ENCODE data around the gene NRARP.
"Not testable (repeated sequence)": the region's sequence is repeated elsewhere in the genome, so short reads cannot be mapped to it uniquely, and the experiment has no call there.

NRARP gene

DNA sequence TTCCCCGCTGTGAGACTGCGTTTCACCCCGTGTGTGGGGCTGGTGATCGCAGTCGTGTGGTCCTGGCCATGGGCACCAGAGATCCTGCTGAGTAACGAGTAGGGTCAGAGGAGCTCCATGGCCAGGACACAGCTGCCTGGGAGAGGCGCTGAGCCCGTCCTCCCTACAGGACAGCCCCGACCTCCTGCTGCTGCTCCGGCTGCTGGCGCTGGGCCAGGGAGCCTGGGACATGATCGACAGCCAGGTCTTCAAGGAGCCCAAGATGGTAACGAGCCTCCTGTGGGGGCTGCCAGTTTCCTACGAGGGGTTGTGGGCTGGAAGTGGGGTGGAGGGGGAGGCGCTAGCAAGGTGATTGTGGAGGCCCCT lies 35.9 kb downstream of the NRARP start:
- no peak for TF ChIP-seq CTCF (conservative IDR thresholded peaks at IDR 0.05; ENCODE audit: low read depth, low read length)
- H3K4me3 ChIP-seq (ENCODE audit: low read depth, low read length), result no peak overlapping the region
- no peak for DNase-seq (ENCODE audit: low read depth)

DNA sequence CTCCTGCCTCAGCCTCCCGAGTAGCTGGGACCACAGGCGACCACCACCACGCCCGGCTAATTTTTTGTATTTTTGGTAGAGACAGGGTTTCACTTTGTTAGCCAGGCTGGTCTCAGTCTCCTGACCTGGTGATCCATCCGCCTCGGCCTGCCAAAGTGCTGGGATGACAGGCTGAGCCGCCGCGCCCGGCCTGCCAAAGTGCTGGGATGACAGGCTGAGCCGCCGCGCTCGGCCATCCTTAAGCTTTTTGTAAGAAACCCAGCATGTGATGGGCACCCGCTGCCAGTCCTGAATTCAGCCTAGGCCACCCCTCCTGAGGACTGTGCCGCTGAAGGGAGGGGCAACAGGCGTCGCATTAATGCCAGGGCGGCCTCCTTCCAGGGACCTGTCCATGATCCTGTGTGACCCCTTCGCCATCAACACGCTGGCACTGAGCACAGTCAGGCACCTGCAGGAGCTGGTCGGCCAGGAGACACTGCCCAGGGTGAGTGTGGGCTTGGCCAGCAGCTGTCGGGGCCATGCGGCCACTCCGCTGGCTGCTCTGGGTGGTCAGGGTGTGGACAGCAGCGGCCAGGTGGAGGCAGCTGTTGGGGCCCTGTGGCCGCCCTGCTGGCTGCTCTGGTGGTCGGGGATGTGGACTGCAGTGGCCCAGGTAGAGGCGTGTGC lies 36.4 kb downstream of the NRARP start:
- H3K4me3 ChIP-seq (ENCODE audit: low read depth, low read length), result no peak overlapping the region
- DNase-seq (ENCODE audit: low read depth), result no peak
- no peak for TF ChIP-seq CTCF (conservative IDR thresholded peaks at IDR 0.05; ENCODE audit: low read depth, low read length)

DNA sequence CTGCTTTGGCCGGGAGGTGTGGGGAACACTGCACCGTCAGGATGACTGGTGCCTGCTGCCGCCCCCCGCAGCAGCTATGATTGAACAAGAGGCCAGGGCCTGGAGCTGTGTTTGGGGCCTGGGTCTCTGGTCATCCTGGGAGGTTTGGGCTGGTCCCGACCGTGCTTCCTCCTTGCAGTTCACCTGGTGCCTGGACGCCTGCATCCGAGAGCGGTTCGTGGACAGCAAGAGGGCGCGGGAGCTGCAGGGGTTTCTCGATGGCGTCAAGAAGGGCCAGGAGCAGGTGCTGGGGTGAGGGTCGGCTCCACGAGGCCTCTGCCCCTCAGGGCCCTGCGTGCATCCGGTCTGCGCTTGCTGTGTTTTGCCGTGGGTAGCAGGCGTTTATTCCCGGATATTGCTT lies 38.0 kb downstream of the NRARP start:
- no peak overlapping the region for H3K4me3 ChIP-seq (ENCODE audit: low read depth, low read length)
- no peak for DNase-seq (ENCODE audit: low read depth)
- no peak for TF ChIP-seq CTCF (conservative IDR thresholded peaks at IDR 0.05; ENCODE audit: low read depth, low read length)

DNA sequence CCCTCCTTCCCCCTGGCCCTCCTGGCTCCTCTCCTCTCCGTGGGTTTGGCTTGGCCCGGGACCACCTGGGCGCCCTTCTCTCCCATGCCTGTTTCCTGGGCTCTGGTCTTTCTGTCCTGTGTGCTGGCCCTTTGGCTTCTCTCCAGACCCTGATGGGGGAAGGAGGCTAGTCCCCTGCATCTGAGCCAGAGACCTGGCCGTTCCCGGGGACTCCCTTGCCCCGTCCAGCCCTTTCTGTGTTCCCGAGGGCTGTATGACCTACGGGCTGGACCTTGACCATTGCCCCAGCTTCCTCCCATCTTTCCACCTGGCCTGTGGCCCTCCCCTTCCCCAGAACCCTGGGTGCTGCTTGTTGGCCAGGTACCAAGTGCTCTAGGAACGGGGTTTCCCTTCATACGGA lies 38.6 kb downstream of the NRARP start:
- no peak overlapping the region for H3K4me3 ChIP-seq (ENCODE audit: low read depth, low read length)
- DNase-seq (ENCODE audit: low read depth), result no peak
- no peak for TF ChIP-seq CTCF (conservative IDR thresholded peaks at IDR 0.05; ENCODE audit: low read depth, low read length)

- no peak overlapping the region for H3K4me3 ChIP-seq (ENCODE audit: low read depth, low read length)
- no peak for DNase-seq (ENCODE audit: low read depth)
- no peak for TF ChIP-seq CTCF (conservative IDR thresholded peaks at IDR 0.05; ENCODE audit: low read depth, low read length)
Observed at GRCh38 chr9:137262909-137263285, 39.2 kb downstream of the NRARP start.

GRCh38 chr9:137262173-137262908 lies 39.7 kb downstream of the NRARP start:
- not testable (repeated sequence) for H3K4me3 ChIP-seq (ENCODE audit: low read depth, low read length)
- peak; percentile 51 for TF ChIP-seq CTCF (conservative IDR thresholded peaks at IDR 0.05; ENCODE audit: low read depth, low read length)
- DNase-seq (ENCODE audit: low read depth), result peak; percentile 63

DNA sequence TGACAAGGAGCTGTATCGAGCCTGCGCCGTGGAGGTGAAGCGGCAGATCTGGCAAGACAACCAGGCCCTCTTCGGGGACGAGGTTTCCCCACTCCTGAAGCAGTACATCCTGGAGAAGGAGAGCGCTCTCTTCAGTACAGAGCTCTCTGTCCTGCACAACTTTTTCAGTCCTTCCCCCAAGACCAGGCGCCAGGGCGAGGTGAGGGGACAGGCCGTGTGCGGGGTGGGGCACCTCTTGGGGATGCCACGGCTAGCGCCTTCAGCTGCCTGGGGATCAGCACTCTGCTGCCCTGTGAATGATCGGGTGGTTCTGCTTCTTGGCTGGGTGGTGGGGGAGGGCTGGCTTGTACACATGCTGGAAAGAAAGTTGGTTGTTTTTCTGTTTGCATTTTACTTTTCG lies 45.2 kb downstream of the NRARP start:
- peak overlapping the region; percentile 5 for H3K4me3 ChIP-seq (ENCODE audit: low read depth, low read length)
- DNase-seq (ENCODE audit: low read depth), result no peak
- no peak for TF ChIP-seq CTCF (conservative IDR thresholded peaks at IDR 0.05; ENCODE audit: low read depth, low read length)

Data from choroid plexus epithelial cell (primary cell).